SIG-M5 treated with dmso at 0.1 percent for 504 hours (cell line): ENCODE results near the gene TNPO3.

Experiments used
- DNase-seq: peaks from one replicate; lab custom pipeline; 2025; ENCODE audit not compliant: unreplicated experiment; lab: John Stamatoyannopoulos, UW

The TNPO3 gene

DNA sequence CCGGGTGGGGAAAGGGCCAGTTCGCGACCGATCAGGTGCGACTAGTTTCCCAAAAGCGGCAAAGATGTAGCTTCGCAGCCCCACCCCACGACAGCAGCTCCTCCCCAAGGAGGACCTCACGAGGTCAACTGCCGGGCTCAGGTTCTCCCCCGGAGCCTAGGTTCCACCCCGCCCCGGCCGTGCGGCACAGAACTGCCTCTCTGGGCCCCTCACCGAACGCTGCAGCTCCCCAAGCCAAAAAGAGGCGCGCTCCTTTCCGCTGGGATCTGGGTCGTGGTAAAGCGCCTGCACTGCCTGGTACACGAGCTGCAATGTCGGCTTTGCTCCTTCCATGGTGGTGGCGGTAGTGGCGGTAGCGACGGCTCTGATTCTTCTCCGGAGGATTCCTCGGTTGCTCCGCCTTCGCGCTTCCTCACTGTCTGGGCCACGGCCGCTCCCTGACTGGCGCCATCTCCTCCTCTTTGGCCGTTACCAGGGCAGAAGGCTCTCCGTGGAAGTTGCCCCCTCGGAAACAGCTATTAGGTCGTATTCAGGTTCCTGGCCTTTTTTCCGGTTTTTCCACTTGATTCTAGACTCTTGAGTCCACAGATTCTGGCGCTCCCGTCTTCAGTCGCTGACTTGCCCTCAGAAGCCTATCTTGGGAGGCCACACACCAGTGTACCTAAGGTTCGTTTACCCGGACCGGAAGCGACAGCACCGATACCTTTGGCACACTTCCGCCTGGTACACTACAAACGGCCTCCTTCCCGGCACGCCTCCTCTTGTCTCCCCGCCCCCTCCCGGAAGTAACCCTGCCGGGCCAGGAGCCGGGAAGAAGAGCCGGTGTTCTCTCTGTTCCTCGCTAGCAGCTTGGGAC, at the start of gene TNPO3:
Gene TNPO3 (minus strand): TSS at position 674 of the 856 bp plus-strand sequence. CDS start 341 bp downstream, at position 333.
- peak; percentile 96 for DNase-seq

DNA sequence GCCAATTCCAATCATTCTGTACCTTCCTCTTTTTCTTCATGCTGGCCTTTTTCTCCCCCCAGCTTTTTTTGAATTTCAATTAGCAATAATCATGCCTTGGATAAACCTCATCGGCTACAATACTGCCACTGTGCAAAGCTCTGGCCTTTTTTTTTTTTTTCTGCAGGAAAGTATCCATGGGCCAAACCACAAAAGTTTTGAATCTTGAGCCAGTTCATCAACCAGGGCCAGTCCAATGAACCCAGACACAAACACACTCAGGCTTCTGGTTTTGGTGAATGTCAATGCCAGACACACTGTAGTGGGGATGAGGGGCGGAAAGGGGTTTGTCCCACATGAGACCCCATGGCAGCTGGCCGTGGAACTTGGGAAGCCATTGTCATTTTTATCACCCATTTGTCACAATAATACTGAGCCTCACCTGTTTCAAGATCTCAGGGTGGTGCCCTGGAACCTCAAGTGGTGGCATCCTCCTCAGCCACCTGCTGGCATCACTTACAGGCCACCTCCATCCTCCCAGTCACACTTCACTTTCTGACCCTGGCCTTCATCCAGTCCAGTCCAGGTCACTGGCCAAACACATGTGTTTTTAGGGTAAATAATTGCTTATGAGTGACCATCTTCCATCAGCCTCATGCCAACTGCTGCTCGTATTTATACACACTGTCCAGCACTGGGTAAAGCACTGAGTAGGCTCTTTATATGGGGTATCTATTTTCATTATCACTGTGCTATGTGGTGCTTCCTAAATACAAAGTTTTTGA, 48.8 kb upstream of the TNPO3 start:
- DNase-seq: no peak

DNA sequence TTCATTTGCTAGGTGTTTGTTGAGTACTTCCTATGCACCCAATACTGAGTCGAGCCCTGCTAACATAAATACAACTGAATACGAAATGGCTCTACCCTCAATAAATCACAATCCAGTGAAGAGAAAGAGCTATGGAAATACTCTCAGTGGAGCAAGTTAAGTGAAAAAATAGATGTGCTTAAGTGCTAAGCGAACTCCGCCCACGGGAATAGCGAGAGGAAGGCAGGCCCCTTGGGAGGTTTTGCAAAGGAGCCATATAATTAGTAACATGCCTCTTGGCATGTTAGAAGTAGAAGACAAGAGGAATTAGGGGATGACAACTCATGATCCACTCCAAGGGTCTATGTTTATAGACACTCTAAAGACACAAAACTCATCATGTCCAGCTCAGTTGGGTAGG, 46.8 kb upstream of the TNPO3 start:
- DNase-seq: no peak

DNA sequence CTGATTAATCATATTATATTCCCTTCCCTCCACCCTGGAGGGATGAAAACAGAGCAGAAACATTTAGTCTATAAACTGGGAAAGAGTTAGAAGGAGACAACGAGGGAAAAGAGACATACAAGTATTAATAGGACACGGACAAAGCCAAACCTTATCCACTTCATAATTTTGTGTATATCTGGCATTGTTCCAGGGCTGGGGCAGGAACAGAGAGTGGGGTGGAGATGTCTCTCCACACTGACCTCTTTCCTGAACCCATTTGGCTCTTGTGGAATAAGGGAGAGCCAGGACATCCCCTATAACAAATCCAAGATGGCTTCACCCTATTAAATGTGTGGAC, 45.9 kb upstream of the TNPO3 start:
- no peak for DNase-seq

DNA sequence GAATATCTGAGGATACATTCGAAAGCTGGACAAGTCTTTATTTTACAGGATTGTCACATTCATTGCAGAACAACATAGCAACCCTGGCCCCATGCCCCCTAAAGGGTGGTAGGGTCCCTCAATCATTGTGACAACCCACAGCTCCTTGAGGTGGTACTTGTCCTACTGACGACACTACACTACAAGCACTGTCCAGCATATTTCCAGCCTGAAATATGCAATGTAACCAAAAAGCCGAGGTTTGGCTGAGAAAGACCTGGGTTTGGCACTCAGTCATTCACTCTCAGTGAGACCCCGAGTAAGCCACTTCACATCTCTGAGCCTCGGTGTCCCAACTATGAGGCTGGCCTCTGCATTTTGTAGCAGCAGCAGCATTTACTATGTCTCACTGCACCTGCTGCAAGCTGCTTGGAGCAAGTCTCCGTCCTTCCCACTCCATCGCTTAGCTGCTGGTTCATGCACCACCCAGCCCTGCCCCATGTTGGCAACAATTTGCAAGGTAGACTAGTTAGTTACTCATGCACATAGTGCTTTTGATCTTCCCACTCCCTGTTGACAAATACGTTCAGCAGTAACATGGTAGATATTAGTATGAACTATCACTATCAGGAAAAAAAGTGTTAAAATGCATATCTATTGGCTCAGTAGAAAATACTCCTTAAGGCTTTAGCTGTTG, 43.6 kb upstream of the TNPO3 start:
- no peak for DNase-seq

DNA sequence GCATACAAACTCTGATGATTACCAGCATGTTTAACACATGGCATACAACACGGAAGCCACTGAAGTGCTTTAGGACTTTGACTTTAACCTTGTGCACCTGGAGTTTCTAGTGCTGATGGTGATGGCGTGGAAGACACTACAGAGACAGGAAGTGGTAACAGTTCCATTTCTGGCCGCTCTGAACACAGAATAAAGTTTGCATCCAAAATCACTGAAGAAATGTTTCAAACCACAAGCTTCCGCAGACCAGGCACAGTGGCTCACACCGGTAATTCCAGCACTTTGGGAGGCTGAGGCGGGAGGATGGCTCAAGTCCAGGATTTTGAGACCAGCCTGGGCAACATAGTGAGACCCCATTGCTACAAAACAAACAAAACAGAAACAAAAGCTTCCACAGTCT, 40.3 kb upstream of the TNPO3 start:
- DNase-seq: no peak

DNA sequence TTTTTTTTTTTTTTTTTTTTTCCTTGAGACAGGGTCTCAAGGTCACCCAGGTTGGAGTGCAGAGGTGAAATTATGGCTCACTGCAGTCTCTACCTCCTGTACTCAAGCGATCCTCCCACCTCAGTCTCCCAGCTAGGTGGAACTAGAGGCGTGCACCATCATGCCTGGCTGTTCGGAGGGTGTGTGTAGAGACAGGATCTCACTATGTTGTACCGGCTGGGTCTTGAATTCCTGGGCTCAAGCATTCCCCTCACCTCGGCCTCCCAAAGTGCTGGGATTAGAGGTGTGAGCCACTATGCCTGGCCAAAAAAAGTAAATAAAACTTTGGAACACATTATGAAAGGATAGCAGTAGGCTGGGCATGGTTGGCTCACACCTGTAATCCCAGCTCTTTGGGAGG, 39.6 kb upstream of the TNPO3 start:
- DNase-seq: no peak

DNA sequence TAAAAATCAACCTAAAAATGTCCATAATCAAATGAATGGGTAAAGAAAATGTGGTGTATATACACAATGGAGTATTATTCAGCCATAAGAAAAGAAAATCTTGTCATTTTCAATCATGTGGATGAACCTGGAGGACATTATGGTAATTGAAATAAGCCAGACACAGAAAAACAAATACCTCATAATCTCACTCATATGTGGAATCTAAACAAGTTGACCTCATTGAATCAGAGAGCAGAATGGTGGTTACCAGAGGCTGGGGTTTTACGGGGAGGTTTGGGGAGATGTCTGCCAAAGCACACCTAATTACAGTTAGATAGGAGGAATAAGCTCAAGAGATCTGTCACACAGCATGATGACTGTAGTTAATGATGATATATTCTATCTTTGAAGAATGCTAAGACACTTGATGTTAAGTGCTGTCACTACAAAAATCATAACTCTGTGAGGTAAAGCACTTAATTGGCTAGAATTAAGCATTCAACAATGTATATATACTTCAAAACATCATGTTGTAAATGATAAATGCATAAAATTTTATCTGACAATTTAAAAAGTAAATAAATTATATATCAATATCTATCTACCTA, 39.1 kb upstream of the TNPO3 start:
- no peak for DNase-seq

DNA sequence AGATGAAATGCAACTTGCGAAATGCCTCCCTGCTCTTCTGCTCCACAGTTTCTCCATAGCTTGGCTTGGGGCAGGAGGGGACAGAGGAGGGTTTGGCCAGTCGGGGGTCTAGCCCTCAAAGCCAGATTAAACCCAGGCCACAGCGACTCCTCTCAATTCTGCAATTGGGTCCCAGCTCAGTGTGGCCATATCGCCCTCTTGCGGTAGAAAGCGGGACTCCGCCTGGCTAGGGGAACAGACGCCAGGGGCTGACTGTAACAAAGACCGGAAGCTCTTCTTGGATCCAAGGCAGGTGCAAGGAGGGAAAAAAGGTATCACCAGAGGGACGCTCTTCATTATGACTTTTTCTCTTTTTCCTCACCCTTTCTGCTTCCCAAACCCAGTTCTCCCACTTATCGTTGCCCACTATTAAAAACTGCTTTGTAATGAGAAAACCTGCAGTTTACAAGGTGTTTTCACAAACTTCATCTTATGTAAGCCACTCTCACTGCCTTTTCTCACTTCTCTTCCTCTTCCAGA, 36.6 kb upstream of the TNPO3 start:
- DNase-seq: peak; percentile 81

DNA sequence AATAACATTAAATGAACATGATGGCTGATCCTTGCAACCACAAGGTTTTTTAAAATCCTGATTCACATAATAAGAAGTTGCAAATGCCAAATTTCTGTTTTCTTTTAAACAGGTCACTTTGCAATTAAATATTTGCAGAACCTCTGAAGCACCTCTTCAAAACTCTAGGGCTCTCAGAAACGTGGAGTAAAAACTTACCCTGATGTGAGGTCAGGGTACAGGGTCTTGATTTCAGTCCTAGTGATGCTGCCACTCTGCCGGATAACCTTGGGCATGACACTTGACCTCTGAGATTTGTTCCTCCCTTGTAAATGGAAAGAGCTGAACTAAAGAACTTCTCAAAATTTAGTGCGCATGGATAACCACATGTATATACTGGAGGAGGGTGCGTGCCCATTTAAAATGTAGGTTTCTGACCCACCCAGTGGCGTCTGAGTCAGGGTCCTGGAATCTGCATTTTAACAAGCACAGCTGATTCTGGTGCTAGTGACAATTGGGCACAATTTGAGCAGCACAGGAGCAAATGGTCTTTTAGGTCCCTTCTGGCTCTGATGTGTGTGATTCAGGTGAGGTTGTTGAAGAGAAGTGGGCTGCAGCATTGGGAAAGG, 35.5 kb upstream of the TNPO3 start:
- no peak for DNase-seq

DNA sequence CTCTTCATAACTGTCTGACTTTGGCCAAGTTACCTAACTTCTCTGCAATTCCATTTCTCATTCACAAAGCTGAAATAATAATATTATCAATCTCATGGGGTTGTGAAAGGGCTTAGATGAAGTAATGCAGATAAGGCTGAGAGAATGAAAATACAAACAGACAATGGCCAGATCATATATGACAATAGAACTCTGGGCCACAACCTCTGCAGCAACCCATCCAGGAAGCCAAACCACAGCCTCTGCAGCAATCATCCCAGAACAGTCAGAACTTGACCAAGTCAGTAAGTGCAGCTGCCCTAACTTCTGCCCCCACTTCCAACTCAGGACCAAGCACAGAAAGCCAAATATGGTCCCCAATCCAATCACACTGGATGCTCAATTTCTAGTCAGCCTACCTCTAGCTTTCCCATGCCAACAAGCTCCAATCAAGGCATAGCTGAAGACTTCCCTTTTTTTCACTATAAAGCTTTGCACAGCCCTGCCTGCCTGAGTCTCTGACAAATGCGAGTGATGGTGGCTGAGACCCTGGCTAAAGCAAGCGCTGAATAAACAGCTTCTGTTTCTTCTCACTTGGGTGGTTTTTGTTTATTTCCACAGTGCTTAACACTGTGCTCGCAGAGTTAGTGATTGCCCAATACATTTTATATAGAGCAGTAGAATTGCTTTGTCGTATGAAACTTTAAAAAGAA, 34.8 kb upstream of the TNPO3 start:
- DNase-seq: peak; percentile 49

DNA sequence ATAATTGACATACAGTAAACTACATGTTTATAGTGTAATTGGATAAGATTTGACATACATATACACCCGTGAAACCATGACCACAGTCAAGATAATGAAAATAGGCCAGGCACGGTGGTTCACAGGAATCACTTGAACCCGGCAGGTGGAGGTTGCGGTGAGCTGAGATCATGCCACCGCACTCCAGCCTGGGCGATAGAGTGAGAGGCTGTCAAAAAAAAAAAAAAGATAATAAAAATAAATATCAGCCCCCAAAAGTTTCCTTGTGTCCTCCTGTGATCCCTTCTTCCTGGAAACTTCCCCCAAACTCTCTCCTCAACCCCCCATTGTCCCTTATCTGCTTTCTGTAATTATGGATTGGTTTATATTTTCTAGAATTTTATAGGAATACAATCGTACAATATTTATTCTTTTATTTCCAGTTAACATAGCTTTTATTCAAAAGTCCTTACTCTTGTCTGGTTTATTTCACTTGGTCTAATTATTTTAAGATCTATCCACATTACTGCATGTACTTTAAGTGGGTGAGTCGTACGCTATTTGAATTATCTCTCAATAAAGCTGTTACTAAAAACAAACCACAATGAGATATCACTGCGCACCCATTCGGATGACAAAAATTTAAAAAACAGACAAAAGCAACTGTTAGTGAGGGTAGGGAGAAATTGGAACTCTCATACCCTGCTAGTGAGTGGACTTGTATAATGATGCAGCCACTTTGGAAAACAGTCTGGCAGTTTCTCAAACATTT, 30.1 kb upstream of the TNPO3 start:
- no peak for DNase-seq

DNA sequence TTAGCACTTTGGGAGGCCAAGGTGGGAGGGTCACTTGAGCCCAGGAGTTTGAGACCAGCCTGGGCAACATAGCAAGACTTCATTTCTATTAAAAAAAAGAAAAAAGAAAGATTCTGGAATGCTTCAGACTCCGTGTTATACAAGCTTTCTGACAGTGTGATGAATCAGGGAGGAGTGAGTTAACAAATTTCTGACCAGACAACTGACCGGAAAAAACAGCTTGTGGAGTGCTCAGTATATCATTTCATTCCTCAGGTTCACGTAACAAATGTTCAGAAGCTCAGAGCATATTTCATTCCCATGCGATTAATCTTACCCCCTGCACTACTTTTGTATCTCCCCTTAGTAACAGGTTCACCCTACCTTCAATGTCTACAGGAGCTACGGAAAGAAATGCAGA, 28.6 kb upstream of the TNPO3 start:
- no peak for DNase-seq

DNA sequence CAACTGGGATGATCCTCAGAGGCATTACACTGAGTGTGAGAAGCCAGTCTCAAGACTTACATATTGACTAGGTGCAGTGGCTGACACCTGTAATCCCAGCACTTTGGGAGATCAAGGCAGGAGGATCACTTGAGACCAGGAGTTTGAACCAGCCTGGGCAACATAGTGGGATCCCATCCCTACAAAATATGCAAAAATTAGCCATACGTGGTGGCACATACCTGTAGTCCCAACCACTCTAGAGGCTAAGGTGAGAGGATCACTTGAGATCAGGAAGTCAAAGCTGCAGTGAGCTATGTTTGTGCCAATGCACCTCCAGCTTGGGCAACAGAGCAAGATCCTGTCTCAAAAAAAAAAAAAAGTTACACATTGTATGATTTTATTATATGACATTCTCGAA, 23.5 kb upstream of the TNPO3 start:
- no peak for DNase-seq

DNA sequence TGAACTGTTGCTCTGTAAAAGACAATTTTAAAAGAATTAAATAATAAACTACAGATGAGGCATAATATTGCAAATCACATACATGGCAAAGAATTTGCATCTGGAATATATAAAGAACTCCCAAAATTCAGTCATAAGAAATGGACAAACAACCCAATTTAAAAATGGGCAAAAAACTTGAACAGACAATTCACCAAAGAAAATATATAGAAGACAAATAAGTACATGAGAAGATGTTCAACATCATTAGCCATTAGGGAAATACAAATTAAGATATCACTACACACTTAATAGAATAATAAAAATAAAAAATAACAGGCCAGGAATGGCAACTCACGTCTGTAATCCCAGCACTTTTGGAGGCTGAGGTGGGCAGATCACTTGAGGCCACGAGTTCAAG, 22.0 kb upstream of the TNPO3 start:
- no peak for DNase-seq

DNA sequence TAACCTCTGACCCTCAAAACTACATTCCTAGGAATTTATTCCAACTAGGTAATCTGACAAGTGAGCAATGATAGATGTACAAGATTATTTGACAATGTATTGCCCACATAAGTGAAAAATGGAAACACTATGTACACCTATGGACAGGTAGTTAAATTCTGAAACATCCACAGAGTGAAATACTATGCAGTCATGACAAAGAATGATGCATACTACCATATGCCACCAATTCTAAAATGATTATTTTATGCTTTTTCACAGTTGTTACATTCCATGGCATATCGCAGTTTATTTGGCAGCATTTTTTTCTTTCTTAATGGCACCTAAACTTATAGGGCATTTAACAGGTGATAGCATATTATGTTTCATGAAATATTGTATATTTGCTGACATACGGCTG, 20.1 kb upstream of the TNPO3 start:
- DNase-seq: no peak

DNA sequence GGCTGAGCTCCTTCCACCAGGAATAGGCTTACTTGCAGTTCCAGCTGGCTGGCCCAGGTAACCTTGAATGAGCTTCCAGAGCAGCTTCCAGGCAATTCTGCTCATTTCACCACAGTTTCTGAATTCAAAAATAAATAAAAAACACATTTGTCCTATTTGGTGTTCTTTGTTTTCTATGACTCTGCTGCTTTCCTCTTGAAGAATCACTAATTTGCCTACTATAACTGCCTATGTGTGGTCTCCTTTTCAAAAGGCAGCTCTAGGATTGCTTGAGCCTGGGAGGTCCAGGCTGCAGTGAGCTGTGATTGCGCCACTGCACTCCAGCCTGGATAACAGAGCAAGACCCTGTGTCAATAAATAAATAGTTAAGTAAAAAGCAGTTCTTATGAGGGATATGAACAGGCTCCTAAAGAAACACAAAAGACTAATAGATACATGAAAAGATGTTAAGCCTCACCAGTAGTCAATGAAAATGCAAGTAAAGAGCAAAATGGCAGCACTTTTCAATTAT, 19.5 kb upstream of the TNPO3 start:
- DNase-seq: no peak

DNA sequence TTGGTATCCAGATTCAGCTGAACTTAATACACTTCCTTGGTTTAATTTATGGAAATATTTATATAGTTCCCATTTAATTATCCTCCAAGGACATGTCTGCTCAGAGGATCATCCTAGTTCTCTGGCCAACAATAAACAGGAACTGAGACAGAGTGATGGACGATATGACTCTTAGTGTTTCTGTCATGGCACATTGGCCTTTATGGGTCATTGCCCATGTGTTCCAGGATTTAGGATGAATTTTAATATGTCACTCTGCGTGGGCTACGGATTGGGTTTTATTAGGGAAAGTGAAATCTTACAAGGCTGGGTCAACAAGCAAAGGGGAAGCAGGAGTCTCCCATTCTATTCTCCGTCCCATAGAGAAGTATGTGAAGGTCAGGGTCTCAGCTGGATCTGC, 18.8 kb upstream of the TNPO3 start:
- DNase-seq: no peak

DNA sequence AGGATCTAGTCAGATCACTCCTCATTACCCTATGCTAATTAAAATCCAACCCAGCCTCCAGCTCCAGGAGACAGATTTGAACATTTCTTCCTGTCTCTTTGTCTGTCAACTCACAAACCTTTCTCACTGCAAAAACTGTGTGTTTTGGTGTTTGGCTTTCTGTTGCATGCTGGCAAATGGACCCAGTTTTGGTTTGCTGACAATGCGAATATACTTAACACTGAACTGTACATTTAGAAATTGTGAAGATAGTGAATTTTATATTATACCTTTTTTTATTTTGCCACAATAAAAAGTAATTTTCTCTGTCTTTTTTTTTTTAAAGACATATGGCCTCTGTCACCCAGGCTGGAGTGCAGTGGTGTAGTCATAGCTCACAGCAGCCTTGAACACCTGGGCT, 18.3 kb upstream of the TNPO3 start:
- DNase-seq: no peak
